Esophagus squamous epithelium (tissue), 5 donors: Measurements from ENCODE around the gene DNASE1L3. TPM values are rescaled to one million over a fixed set of nuclear protein-coding genes. Genes with fewer than 3 reads are reported as not detected.

Experiments
- DNase-seq: peaks from one replicate; lab custom pipeline; 2025; lab: John Stamatoyannopoulos, UW
- H3K27ac ChIP-seq, 4 donors: fragments of 200-600 bp; sonication (generic); one replicate each; pipeline ENCODE4 v1.5.1; 2016 to 2019; ENCODE audit warnings: mild to moderate bottlenecking in 1 of 4
- H3K27me3 ChIP-seq, 4 donors: fragments of 200-600 bp; sonication (generic); 1 replicate in 3 of 4; 2 replicates in 1 of 4; pipeline versions ENCODE4 v1.5.1 to v1.6.0; 2017 to 2021; ENCODE audit warnings: antibody characterized with exemption in 1 of 4
- H3K36me3 ChIP-seq, 3 donors: fragments of 200-600 bp; sonication (generic); one replicate each; pipeline ENCODE4 v1.5.1; 2016 to 2019
- H3K4me1 ChIP-seq, 3 donors: fragments of 200-600 bp; sonication (generic); one replicate each; pipeline ENCODE4 v1.5.1; 2017 to 2019
- H3K4me3 ChIP-seq, 4 donors: fragments of 200-600 bp; sonication (generic); 1 replicate in 3 of 4; 2 replicates in 1 of 4; pipeline ENCODE4 v1.5.1; 2016 to 2019; ENCODE audit warnings: mild to moderate bottlenecking in 2 of 4, moderate library complexity in 1 of 4
- H3K9me3 ChIP-seq, 3 donors: fragments of 200-600 bp; sonication (generic); one replicate each; pipeline ENCODE4 v1.5.1; 2016 to 2019
- POLR2A ChIP-seq, 4 donors: fragments of 450-650 bp; IDR thresholded peaks; one replicate each; pipeline ENCODE4 v1.6.1; 2017; ENCODE audit warnings: antibody characterized with exemption in 4 of 4, mild to moderate bottlenecking in 4 of 4, moderate library complexity in 3 of 4
- WGBS, 2 donors: methylation state at CpG; one replicate each; pipeline ENCODE4 v1.1.5; 2018; 5-methylcytosine and 5-hydroxymethylcytosine counted together
- intact Hi-C: fragments of 100-400 bp; cut with DNase I; formaldehyde crosslinking; loops from one replicate; pipeline ENCODE4 v1.15.0; 2022
- total RNA-seq, 4 donors: library from RNA; depleted of rRNA; stranded (reverse); fragments of >200 nt; gene quantifications; one replicate each; pipeline ENCODE4 v1.1.0, GENCODE V29; 2016
- TF ChIP-seq, protein P1 (sequence below), 6 experiments: fragments of 450-650 bp in 4 of 6; fragments of 200-600 bp in 2 of 6; sonication (generic) in 2 of 6; IDR thresholded peaks; one replicate each; pipeline ENCODE4 v1.5.1; 2016 to 2019; ENCODE audit warnings: antibody characterized with exemption in 6 of 6, mild to moderate bottlenecking in 4 of 6, moderate library complexity in 4 of 6
- donor health status: DM: yes; HTN: yes; CAD: no.

The DNASE1L3 gene, protein sequence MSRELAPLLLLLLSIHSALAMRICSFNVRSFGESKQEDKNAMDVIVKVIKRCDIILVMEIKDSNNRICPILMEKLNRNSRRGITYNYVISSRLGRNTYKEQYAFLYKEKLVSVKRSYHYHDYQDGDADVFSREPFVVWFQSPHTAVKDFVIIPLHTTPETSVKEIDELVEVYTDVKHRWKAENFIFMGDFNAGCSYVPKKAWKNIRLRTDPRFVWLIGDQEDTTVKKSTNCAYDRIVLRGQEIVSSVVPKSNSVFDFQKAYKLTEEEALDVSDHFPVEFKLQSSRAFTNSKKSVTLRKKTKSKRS
- total RNA-seq: 10 to 100 TPM in 3 of 4 donors, 1 to 10 TPM in 1; 8.3 to 15.3 (median 11.9) TPM

DNA sequence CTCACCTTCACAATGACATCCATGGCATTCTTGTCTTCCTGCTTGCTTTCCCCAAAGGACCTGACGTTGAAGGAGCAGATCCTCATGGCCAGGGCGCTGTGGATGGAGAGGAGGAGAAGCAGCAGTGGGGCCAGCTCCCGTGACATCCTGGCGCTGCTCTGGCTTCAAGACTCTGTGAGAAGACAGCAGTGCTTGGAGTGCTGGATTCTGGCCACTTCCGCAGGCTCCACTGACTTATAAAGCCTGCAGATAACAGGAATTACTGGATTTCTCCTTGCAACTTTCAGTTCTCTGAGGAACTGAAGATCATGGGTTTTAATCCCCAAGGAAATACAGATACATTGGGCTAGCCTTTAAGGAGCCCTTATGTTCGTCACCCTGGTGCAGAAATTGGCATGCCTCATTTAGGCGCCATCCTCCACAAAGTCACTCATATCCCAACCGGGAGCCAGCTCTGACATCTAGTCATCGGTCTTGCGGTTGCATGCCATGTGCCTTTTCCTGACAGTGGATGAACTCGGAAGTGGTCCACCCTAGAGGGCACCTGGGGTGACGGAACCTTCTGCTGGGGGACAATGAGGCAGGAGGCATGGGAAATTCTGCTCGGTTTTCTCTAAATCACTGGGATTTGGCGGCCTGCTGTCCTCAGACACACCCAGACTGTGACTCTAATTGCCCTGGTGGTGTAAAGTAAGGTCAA, at the start of gene DNASE1L3:
DNASE1L3 (minus strand) TSS at position 212 of the 700 bp plus-strand sequence; CDS start at position 146, 66 bp downstream.
- H3K4me3 ChIP-seq: no peak within 1 kb of the TSS
- H3K27me3 ChIP-seq: no peaks in the 10 kb centered on the region
- intact Hi-C loops: no loop called here
- no peak for TF ChIP-seq POLR2A (IDR thresholded peaks at IDR 0.05)
- TF ChIP-seq, protein P1, sequence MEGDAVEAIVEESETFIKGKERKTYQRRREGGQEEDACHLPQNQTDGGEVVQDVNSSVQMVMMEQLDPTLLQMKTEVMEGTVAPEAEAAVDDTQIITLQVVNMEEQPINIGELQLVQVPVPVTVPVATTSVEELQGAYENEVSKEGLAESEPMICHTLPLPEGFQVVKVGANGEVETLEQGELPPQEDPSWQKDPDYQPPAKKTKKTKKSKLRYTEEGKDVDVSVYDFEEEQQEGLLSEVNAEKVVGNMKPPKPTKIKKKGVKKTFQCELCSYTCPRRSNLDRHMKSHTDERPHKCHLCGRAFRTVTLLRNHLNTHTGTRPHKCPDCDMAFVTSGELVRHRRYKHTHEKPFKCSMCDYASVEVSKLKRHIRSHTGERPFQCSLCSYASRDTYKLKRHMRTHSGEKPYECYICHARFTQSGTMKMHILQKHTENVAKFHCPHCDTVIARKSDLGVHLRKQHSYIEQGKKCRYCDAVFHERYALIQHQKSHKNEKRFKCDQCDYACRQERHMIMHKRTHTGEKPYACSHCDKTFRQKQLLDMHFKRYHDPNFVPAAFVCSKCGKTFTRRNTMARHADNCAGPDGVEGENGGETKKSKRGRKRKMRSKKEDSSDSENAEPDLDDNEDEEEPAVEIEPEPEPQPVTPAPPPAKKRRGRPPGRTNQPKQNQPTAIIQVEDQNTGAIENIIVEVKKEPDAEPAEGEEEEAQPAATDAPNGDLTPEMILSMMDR (IDR thresholded peaks at IDR 0.05): no peak
- peak within 1 kb of the TSS in 3 of 4 donors; percentile 15 to 62 (median 57) for H3K27ac ChIP-seq
- WGBS, 2 donors: 59 to 72% methylated on average over 6 to 7 of the region's 14 CpGs
- H3K4me1 ChIP-seq: peaks cover 25 to 75% (median 34%) of the 10 kb centered on the region in 3 donors
- H3K9me3 ChIP-seq: no peaks in the 10 kb centered on the region
- no peak for DNase-seq
- H3K36me3 ChIP-seq: no peaks in the 10 kb centered on the region

DNA sequence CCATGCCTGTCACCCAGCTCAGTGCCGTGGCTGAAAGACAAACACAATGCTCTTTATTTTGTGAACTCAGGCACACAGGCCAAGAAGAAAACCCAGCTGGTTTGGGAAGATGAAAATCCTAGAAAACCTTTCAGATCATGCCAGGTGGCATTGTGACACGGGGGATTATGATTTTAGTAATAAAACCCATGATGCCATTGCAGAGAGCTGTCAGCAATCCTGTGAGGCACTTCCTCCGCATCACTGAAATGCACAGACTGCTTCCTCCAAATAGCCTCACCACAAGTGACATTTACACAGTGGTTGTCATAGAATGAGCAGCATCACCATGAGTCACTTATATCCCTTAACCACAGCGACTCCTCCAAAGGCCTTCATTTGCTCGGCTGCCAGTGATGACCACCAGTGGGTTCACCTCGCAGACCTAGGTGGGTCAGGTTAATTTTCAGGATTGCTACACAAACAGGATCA, 49.5 kb upstream of the DNASE1L3 start:
- DNase-seq: no peak
- intact Hi-C loops: no loop called here
- 64 to 73% methylated on average over 3 to 5 of the region's 6 CpGs for WGBS, 2 donors

DNA sequence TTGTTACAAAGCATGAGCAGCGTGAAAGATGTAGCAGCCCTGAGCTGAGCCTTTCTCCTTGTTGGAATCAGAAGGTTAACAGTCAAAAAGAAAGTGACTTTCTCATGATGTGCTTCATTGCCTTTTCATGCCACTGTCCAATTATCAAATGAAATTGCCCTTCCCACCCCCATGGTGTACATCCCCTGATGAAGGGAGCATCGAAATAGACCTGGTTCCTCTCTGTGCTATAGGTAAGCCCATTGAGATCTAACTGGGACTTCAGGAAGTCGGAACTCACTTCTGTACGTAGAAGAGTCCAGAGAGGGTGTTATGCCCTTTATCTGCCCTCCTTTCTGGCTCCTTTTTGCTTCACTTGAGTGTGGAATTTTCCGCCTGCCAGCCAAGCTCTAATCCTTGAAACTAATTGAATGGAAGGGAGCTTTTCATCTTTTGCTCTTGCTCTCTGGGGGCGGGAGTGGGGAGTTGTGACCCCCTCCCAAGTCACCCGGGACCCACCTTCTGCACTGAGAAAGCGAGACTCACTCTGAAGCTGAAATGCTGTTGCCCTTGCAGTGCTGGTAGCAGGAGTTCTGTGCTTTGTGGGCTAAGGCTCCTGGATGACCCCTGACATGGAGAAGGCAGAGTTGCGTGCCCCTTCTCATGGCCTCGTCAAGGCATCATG, 47.8 kb upstream of the DNASE1L3 start:
- no peak for TF ChIP-seq POLR2A (IDR thresholded peaks at IDR 0.05)
- TF ChIP-seq, protein P1 (IDR thresholded peaks at IDR 0.05): no peak
- H3K27me3 ChIP-seq: no peaks in the 10 kb centered on the region
- 81 to 94% methylated on average over 6 to 8 of the region's 10 CpGs for WGBS, 2 donors
- no peaks in the 10 kb centered on the region for H3K4me1 ChIP-seq
- intact Hi-C loops: no loop called here
- H3K27ac ChIP-seq: no peak overlapping the region
- no peak for DNase-seq
- H3K4me3 ChIP-seq: no peak overlapping the region
- no peaks in the 10 kb centered on the region for H3K9me3 ChIP-seq
- peaks cover 0 to 54% (median 0%) of the 10 kb centered on the region in 3 donors for H3K36me3 ChIP-seq

More for the DNA sequence above, 49.5 kb upstream of the DNASE1L3 start:
- no peaks in the 10 kb centered on the region for H3K4me1 ChIP-seq
- no peaks in the 10 kb centered on the region for H3K27me3 ChIP-seq
- H3K9me3 ChIP-seq: no peaks in the 10 kb centered on the region
- TF ChIP-seq, protein P1 (IDR thresholded peaks at IDR 0.05): no peak
- no peak for TF ChIP-seq POLR2A (IDR thresholded peaks at IDR 0.05)
- H3K4me3 ChIP-seq: no peak overlapping the region
- no peak overlapping the region for H3K27ac ChIP-seq
- peaks cover 0 to 54% (median 0%) of the 10 kb centered on the region in 3 donors for H3K36me3 ChIP-seq

DNA sequence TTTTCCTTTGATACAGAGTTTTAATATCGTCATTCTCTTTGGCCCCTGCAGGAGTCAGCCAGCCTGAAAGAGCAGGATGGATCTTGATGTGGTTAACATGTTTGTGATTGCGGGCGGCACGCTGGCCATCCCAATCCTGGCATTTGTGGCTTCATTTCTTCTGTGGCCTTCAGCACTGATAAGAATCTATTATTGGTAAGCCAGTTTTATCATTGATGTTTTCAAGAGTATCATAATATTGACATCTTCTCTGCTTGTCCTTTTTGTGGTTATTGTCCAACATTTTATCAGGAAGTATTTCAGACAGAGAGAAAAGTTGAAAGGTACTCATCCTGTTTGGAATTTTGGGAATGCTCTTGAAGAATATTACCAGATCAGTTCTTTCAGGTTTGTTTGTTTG, 45.7 kb upstream of the DNASE1L3 start:
- TF ChIP-seq, protein P1 (IDR thresholded peaks at IDR 0.05): no peak
- TF ChIP-seq POLR2A (IDR thresholded peaks at IDR 0.05): no peak
- Histone ChIP-seq H3K36me3 (peaks cover 0 to 52% (median 0%) of the 10 kb centered on the region in 3 donors), H3K9me3 (no peaks in the 10 kb centered on the region), H3K27me3 (no peaks in the 10 kb centered on the region), H3K4me3 (no peak overlapping the region), H3K4me1 (peaks cover 0 to 8% (median 5%) of the 10 kb centered on the region in 3 donors), H3K27ac (no peak overlapping the region)
- no peak for DNase-seq
- WGBS, 2 donors: 95 to 99% methylated on average over 4 of the region's 4 CpGs
- intact Hi-C loops: no loop called here
